GM12864 (cell line): ENCODE measurements around the gene SUPT5H.
"Not testable (repeated sequence)": the region's sequence is repeated elsewhere in the genome, so short reads cannot be mapped to it uniquely, and the experiment has no call there.

Experiments
- DNase-seq: peaks from one replicate; pipeline ENCODE4 v3.0.0-alpha.2; 2011; ENCODE audit warnings: low read depth
- H3K4me3 ChIP-seq: 2 replicates; pipeline ENCODE4 v1.5.1; 2011; ENCODE audit warnings: mild to moderate bottlenecking, low read depth, low read length, control low read depth
- CTCF ChIP-seq: IDR thresholded peaks from 2 replicates; pipeline ENCODE4 v1.5.1; 2011; ENCODE audit warnings: low read depth, mild to moderate bottlenecking, moderate library complexity, low read length, control low read depth, inconsistent platforms; ENCODE audit errors: missing control alignments

The SUPT5H gene

GRCh38 chr19:39470724-39471339, 25.4 kb downstream of the SUPT5H start:
- DNase-seq: no peak
- no peak overlapping the region for H3K4me3 ChIP-seq
- TF ChIP-seq CTCF: no peak

- no peak for TF ChIP-seq CTCF
- H3K4me3 ChIP-seq: no peak overlapping the region
- DNase-seq: no peak
These were observed 26.6 kb downstream of the SUPT5H start for GRCh38 chr19:39471756-39472536.

GRCh38 chr19:39472746-39473442, 27.5 kb downstream of the SUPT5H start:
- DNase-seq: no peak
- TF ChIP-seq CTCF: no peak
- H3K4me3 ChIP-seq: no peak overlapping the region

- DNase-seq: no peak
- H3K4me3 ChIP-seq: no peak overlapping the region
- TF ChIP-seq CTCF: no peak
These were observed 28.1 kb downstream of the SUPT5H start for GRCh38 chr19:39473443-39473960.

GRCh38 chr19:39474139-39474620, 28.8 kb downstream of the SUPT5H start:
- peak; percentile 83 for TF ChIP-seq CTCF
- H3K4me3 ChIP-seq: no peak overlapping the region
- no peak for DNase-seq

- no peak overlapping the region for H3K4me3 ChIP-seq
- no peak for TF ChIP-seq CTCF
- DNase-seq: no peak
These were observed 30.4 kb downstream of the SUPT5H start for GRCh38 chr19:39475748-39476147.

- H3K4me3 ChIP-seq, DNase-seq: not testable (repeated sequence)
These were observed 34.0 kb downstream of the SUPT5H start for GRCh38 chr19:39479319-39479801.
